Neutrophil (primary cell): ENCODE data around the gene DAB1.

ENCODE experiments used
- H3K27ac ChIP-seq: fragments of 200-600 bp; sonication (generic); 2 replicates; pipeline ENCODE4 v1.5.1; 2016; ENCODE audit warnings: mild to moderate bottlenecking, moderate library complexity
- H3K27me3 ChIP-seq: fragments of 200-600 bp; sonication (generic); 2 replicates; pipeline ENCODE4 v1.6.0; 2016; ENCODE audit warnings: mild to moderate bottlenecking
- H3K36me3 ChIP-seq: fragments of 200-600 bp; sonication (generic); 2 replicates; pipeline ENCODE4 v1.5.1; 2017
- H3K4me1 ChIP-seq, 2 experiments: fragments of 200-600 bp in 1 of 2; sonication (generic) in 1 of 2; 1 replicate in 1 of 2; 2 replicates in 1 of 2; pipeline versions ENCODE4 v1.5.1 to v1.6.1; 2013 to 2016; ENCODE audit warnings: low read depth in 1 of 2, low read length in 1 of 2, mild to moderate bottlenecking in 1 of 2, moderate library complexity in 1 of 2; ENCODE audit not compliant: control insufficient read depth in 1 of 2, insufficient read depth in 1 of 2
- H3K4me3 ChIP-seq, 2 experiments: fragments of 200-600 bp in 1 of 2; sonication (generic) in 1 of 2; 1 replicate in 1 of 2; 2 replicates in 1 of 2; pipeline ENCODE4 v1.5.1; 2013 to 2016; ENCODE audit warnings: low read depth in 1 of 2, low read length in 1 of 2, mild to moderate bottlenecking in 1 of 2, moderate library complexity in 1 of 2
- H3K9me3 ChIP-seq: fragments of 200-600 bp; sonication (generic); 2 replicates; pipeline ENCODE4 v1.5.1; 2016
- CTCF ChIP-seq: fragments of 200-600 bp; sonication (generic); IDR thresholded peaks from 2 replicates; pipeline ENCODE4 v1.5.1; 2016; ENCODE audit warnings: antibody characterized with exemption

The DAB1 gene

GRCh38 chr1:57060451-57060850, 363.4 kb downstream of the DAB1 start:
- no peak for TF ChIP-seq CTCF

GRCh38 chr1:57058652-57059501, 365.0 kb downstream of the DAB1 start:
- no peaks in the 10 kb centered on the region for H3K9me3 ChIP-seq
- no peaks in the 10 kb centered on the region for H3K4me1 ChIP-seq
- no peaks in the 10 kb centered on the region for H3K36me3 ChIP-seq
- no peak overlapping the region for H3K4me3 ChIP-seq
- no peak overlapping the region for H3K27ac ChIP-seq
- no peak for TF ChIP-seq CTCF
- no peaks in the 10 kb centered on the region for H3K27me3 ChIP-seq

More at GRCh38 chr1:57060451-57060850, 363.4 kb downstream of the DAB1 start:
- H3K4me3 ChIP-seq = no peak overlapping the region
- H3K36me3 ChIP-seq = no peaks in the 10 kb centered on the region
- no peaks in the 10 kb centered on the region for H3K9me3 ChIP-seq
- no peaks in the 10 kb centered on the region for H3K4me1 ChIP-seq
- no peaks in the 10 kb centered on the region for H3K27me3 ChIP-seq
- H3K27ac ChIP-seq = no peak overlapping the region

GRCh38 chr1:57048856-57049255, 375.0 kb downstream of the DAB1 start:
- no peaks in the 10 kb centered on the region for H3K9me3 ChIP-seq
- H3K4me3 ChIP-seq = no peak overlapping the region
- no peak overlapping the region for H3K27ac ChIP-seq
- no peak for TF ChIP-seq CTCF
- H3K36me3 ChIP-seq = no peaks in the 10 kb centered on the region
- no peaks in the 10 kb centered on the region for H3K27me3 ChIP-seq
- H3K4me1 ChIP-seq = no peaks in the 10 kb centered on the region

GRCh38 chr1:57046462-57046861, 377.4 kb downstream of the DAB1 start:
- no peaks in the 10 kb centered on the region for H3K4me1 ChIP-seq
- no peaks in the 10 kb centered on the region for H3K27me3 ChIP-seq
- no peak overlapping the region for H3K4me3 ChIP-seq
- H3K36me3 ChIP-seq = no peaks in the 10 kb centered on the region
- no peak overlapping the region for H3K27ac ChIP-seq
- no peaks in the 10 kb centered on the region for H3K9me3 ChIP-seq
- no peak for TF ChIP-seq CTCF

- Histone ChIP-seq H3K27me3 (no peaks in the 10 kb centered on the region), H3K4me3 (no peak overlapping the region), H3K36me3 (no peaks in the 10 kb centered on the region), H3K9me3 (no peaks in the 10 kb centered on the region), H3K4me1 (no peaks in the 10 kb centered on the region), H3K27ac (no peak overlapping the region)
- TF ChIP-seq CTCF = no peak
Observed at GRCh38 chr1:57041901-57042300, 382.0 kb downstream of the DAB1 start.
